Measurements from ENCODE around the gene ZNF804B.

The ZNF804B gene

GRCh38 chr7:88859288-88859687, 99.8 kb downstream of the ZNF804B start:
- H2AFZ ChIP-seq (ENCODE audit: insufficient read depth, low read length, poor library complexity), result no peak overlapping the region
- no peak for DNase-seq
- H3K4ac ChIP-seq (ENCODE audit: low read depth, low read length), result no peak overlapping the region
- no peak overlapping the region for H4K91ac ChIP-seq (ENCODE audit: low read depth, low read length)
- H3K79me1 ChIP-seq (ENCODE audit: low read length), result no peaks in the 10 kb centered on the region
- no peak overlapping the region for H2BK5ac ChIP-seq (ENCODE audit: low read depth, low read length, poor library complexity)
- H4K8ac ChIP-seq (ENCODE audit: low read depth, low read length), result no peak overlapping the region
- H3K23ac ChIP-seq (ENCODE audit: low read length), result no peak overlapping the region
- no peaks in the 10 kb centered on the region for H3K9me3 ChIP-seq (ENCODE audit: insufficient read depth, low read depth, low read length)
- no peak overlapping the region for H2BK12ac ChIP-seq (ENCODE audit: low read length)
- no peak overlapping the region for H4K12ac ChIP-seq (ENCODE audit: low read depth, low read length)
- H2AK5ac ChIP-seq (ENCODE audit: low read length), result no peak overlapping the region
- H3K79me2 ChIP-seq (ENCODE audit: control insufficient read depth, insufficient read depth, low read length, poor library complexity), result no peaks in the 10 kb centered on the region
- no peak overlapping the region for H3K18ac ChIP-seq (ENCODE audit: low read length)
- no peak overlapping the region for H3K4me3 ChIP-seq (ENCODE audit: low read depth, low read length)
- H3K27me3 ChIP-seq (ENCODE audit: insufficient read depth, low read length), result no peaks in the 10 kb centered on the region
- H3K9ac ChIP-seq (ENCODE audit: low read length), result no peak overlapping the region
- no peaks in the 10 kb centered on the region for H3K4me1 ChIP-seq (ENCODE audit: control insufficient read depth in 1 of 2, insufficient read depth in 2 of 2, low read length in 2 of 2)
- H3K27ac ChIP-seq (ENCODE audit: low read depth, low read length), result no peak overlapping the region
- H2BK120ac ChIP-seq (ENCODE audit: insufficient read depth, low read length, poor library complexity), result no peak overlapping the region
- H3K14ac ChIP-seq (ENCODE audit: low read length), result no peak overlapping the region
- H3K4me2 ChIP-seq (ENCODE audit: low read length), result no peak overlapping the region
- H3K36me3 ChIP-seq (ENCODE audit: control insufficient read depth in 1 of 2, insufficient read depth in 2 of 2, low read length in 2 of 2), result no peaks in the 10 kb centered on the region

- no peaks in the 10 kb centered on the region for H3K27me3 ChIP-seq (ENCODE audit: insufficient read depth, low read length)
- H3K4ac ChIP-seq (ENCODE audit: low read depth, low read length), result no peak overlapping the region
- no peak overlapping the region for H3K4me2 ChIP-seq (ENCODE audit: low read length)
- H3K4me1 ChIP-seq (ENCODE audit: control insufficient read depth in 1 of 2, insufficient read depth in 2 of 2, low read length in 2 of 2), result no peaks in the 10 kb centered on the region
- no peak overlapping the region for H4K8ac ChIP-seq (ENCODE audit: low read depth, low read length)
- no peak for DNase-seq
- H3K14ac ChIP-seq (ENCODE audit: low read length), result no peak overlapping the region
- no peak overlapping the region for H2AK5ac ChIP-seq (ENCODE audit: low read length)
- no peak overlapping the region for H3K9ac ChIP-seq (ENCODE audit: low read length)
- no peak overlapping the region for H2BK12ac ChIP-seq (ENCODE audit: low read length)
- H2AFZ ChIP-seq (ENCODE audit: insufficient read depth, low read length, poor library complexity), result no peak overlapping the region
- H2BK120ac ChIP-seq (ENCODE audit: insufficient read depth, low read length, poor library complexity), result no peak overlapping the region
- no peak overlapping the region for H3K18ac ChIP-seq (ENCODE audit: low read length)
- no peak overlapping the region for H2BK5ac ChIP-seq (ENCODE audit: low read depth, low read length, poor library complexity)
- H3K23ac ChIP-seq (ENCODE audit: low read length), result no peak overlapping the region
- no peak overlapping the region for H4K12ac ChIP-seq (ENCODE audit: low read depth, low read length)
- H3K27ac ChIP-seq (ENCODE audit: low read depth, low read length), result no peak overlapping the region
- H4K91ac ChIP-seq (ENCODE audit: low read depth, low read length), result no peak overlapping the region
- no peaks in the 10 kb centered on the region for H3K36me3 ChIP-seq (ENCODE audit: control insufficient read depth in 1 of 2, insufficient read depth in 2 of 2, low read length in 2 of 2)
- no peaks in the 10 kb centered on the region for H3K9me3 ChIP-seq (ENCODE audit: insufficient read depth, low read depth, low read length)
- H3K79me2 ChIP-seq (ENCODE audit: control insufficient read depth, insufficient read depth, low read length, poor library complexity), result no peaks in the 10 kb centered on the region
- H3K79me1 ChIP-seq (ENCODE audit: low read length), result no peaks in the 10 kb centered on the region
- no peak overlapping the region for H3K4me3 ChIP-seq (ENCODE audit: low read depth, low read length)
- no CpG with 5 or more reads among the region's 2 CpGs for WGBS (ENCODE audit: extremely low coverage, insufficient coverage, insufficient read length)
Observed at GRCh38 chr7:88866265-88866863, 106.9 kb downstream of the ZNF804B start.

- Histone ChIP-seq H3K79me2 (ENCODE audit: control insufficient read depth, insufficient read depth, low read length, poor library complexity) (no peaks in the 10 kb centered on the region), H3K4ac (ENCODE audit: low read depth, low read length) (no peak overlapping the region), H3K18ac (ENCODE audit: low read length) (no peak overlapping the region), H2AFZ (ENCODE audit: insufficient read depth, low read length, poor library complexity) (no peak overlapping the region), H3K27me3 (ENCODE audit: insufficient read depth, low read length) (no peaks in the 10 kb centered on the region), H4K12ac (ENCODE audit: low read depth, low read length) (no peak overlapping the region), H3K9ac (ENCODE audit: low read length) (no peak overlapping the region), H3K9me3 (ENCODE audit: insufficient read depth, low read depth, low read length) (no peaks in the 10 kb centered on the region), H3K4me1 (ENCODE audit: control insufficient read depth in 1 of 2, insufficient read depth in 2 of 2, low read length in 2 of 2) (no peaks in the 10 kb centered on the region), H2BK12ac (ENCODE audit: low read length) (no peak overlapping the region), H2BK5ac (ENCODE audit: low read depth, low read length, poor library complexity) (no peak overlapping the region), H3K79me1 (ENCODE audit: low read length) (no peaks in the 10 kb centered on the region), H3K4me3 (ENCODE audit: low read depth, low read length) (no peak overlapping the region), H3K36me3 (ENCODE audit: control insufficient read depth in 1 of 2, insufficient read depth in 2 of 2, low read length in 2 of 2) (no peaks in the 10 kb centered on the region), H4K8ac (ENCODE audit: low read depth, low read length) (no peak overlapping the region), H3K23ac (ENCODE audit: low read length) (no peak overlapping the region), H3K4me2 (ENCODE audit: low read length) (no peak overlapping the region), H2AK5ac (ENCODE audit: low read length) (no peak overlapping the region), H3K14ac (ENCODE audit: low read length) (no peak overlapping the region), H3K27ac (ENCODE audit: low read depth, low read length) (no peak overlapping the region), H2BK120ac (ENCODE audit: insufficient read depth, low read length, poor library complexity) (no peak overlapping the region), H4K91ac (ENCODE audit: low read depth, low read length) (no peak overlapping the region)
- no CpG with 5 or more reads among the region's 2 CpGs for WGBS (ENCODE audit: extremely low coverage, insufficient coverage, insufficient read length)
- DNase-seq, result no peak
Observed at GRCh38 chr7:88867158-88867557, 107.7 kb downstream of the ZNF804B start.

- H2BK5ac ChIP-seq (ENCODE audit: low read depth, low read length, poor library complexity), result no peak overlapping the region
- no peak overlapping the region for H4K12ac ChIP-seq (ENCODE audit: low read depth, low read length)
- no peaks in the 10 kb centered on the region for H3K27me3 ChIP-seq (ENCODE audit: insufficient read depth, low read length)
- DNase-seq, result no peak
- H3K79me1 ChIP-seq (ENCODE audit: low read length), result no peaks in the 10 kb centered on the region
- no peaks in the 10 kb centered on the region for H3K36me3 ChIP-seq (ENCODE audit: control insufficient read depth in 1 of 2, insufficient read depth in 2 of 2, low read length in 2 of 2)
- H4K8ac ChIP-seq (ENCODE audit: low read depth, low read length), result no peak overlapping the region
- no peak overlapping the region for H3K9ac ChIP-seq (ENCODE audit: low read length)
- no peak overlapping the region for H3K4me3 ChIP-seq (ENCODE audit: low read depth, low read length)
- no peaks in the 10 kb centered on the region for H3K9me3 ChIP-seq (ENCODE audit: insufficient read depth, low read depth, low read length)
- H2BK12ac ChIP-seq (ENCODE audit: low read length), result no peak overlapping the region
- no peaks in the 10 kb centered on the region for H3K79me2 ChIP-seq (ENCODE audit: control insufficient read depth, insufficient read depth, low read length, poor library complexity)
- H3K14ac ChIP-seq (ENCODE audit: low read length), result no peak overlapping the region
- H2AK5ac ChIP-seq (ENCODE audit: low read length), result no peak overlapping the region
- no peak overlapping the region for H3K27ac ChIP-seq (ENCODE audit: low read depth, low read length)
- no CpG with 5 or more reads among the region's 1 CpG for WGBS (ENCODE audit: extremely low coverage, insufficient coverage, insufficient read length)
- H4K91ac ChIP-seq (ENCODE audit: low read depth, low read length), result no peak overlapping the region
- no peak overlapping the region for H3K18ac ChIP-seq (ENCODE audit: low read length)
- H3K4me1 ChIP-seq (ENCODE audit: control insufficient read depth in 1 of 2, insufficient read depth in 2 of 2, low read length in 2 of 2), result no peaks in the 10 kb centered on the region
- H2BK120ac ChIP-seq (ENCODE audit: insufficient read depth, low read length, poor library complexity), result no peak overlapping the region
- no peak overlapping the region for H2AFZ ChIP-seq (ENCODE audit: insufficient read depth, low read length, poor library complexity)
- no peak overlapping the region for H3K4me2 ChIP-seq (ENCODE audit: low read length)
- H3K4ac ChIP-seq (ENCODE audit: low read depth, low read length), result no peak overlapping the region
- H3K23ac ChIP-seq (ENCODE audit: low read length), result no peak overlapping the region
Observed at GRCh38 chr7:88868456-88868855, 109.0 kb downstream of the ZNF804B start.
